GM12801 (cell line): ENCODE results near the gene SRSF1.

Experiments
- TF ChIP-seq, protein P1 (sequence below): IDR thresholded peaks from one replicate; pipeline ENCODE4 v1.5.1; 2011; ENCODE audit warnings: control low read depth; ENCODE audit not compliant: insufficient read length; ENCODE audit errors: extremely low read depth

The SRSF1 gene

DNA sequence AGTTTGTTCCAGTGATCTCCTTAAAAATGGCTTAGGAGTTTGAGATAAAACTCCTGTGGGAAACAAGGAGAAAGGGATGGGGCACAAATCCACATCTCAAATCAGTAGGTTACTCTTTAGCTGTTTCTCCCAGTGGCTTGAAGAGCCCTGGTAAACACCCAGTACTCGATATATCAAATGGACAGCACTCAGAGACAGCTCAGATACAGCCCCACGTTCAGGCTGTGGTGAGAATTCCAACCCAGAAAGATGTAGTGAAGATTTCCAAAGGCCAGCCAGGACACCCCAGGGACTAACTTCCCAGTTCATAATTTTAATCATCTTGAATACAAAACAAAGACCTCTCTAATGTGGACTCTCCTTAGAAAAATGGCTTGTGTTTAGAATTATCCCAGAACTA, 12.6 kb downstream of the SRSF1 start:
- TF ChIP-seq, protein P1, sequence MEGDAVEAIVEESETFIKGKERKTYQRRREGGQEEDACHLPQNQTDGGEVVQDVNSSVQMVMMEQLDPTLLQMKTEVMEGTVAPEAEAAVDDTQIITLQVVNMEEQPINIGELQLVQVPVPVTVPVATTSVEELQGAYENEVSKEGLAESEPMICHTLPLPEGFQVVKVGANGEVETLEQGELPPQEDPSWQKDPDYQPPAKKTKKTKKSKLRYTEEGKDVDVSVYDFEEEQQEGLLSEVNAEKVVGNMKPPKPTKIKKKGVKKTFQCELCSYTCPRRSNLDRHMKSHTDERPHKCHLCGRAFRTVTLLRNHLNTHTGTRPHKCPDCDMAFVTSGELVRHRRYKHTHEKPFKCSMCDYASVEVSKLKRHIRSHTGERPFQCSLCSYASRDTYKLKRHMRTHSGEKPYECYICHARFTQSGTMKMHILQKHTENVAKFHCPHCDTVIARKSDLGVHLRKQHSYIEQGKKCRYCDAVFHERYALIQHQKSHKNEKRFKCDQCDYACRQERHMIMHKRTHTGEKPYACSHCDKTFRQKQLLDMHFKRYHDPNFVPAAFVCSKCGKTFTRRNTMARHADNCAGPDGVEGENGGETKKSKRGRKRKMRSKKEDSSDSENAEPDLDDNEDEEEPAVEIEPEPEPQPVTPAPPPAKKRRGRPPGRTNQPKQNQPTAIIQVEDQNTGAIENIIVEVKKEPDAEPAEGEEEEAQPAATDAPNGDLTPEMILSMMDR: no peak

DNA sequence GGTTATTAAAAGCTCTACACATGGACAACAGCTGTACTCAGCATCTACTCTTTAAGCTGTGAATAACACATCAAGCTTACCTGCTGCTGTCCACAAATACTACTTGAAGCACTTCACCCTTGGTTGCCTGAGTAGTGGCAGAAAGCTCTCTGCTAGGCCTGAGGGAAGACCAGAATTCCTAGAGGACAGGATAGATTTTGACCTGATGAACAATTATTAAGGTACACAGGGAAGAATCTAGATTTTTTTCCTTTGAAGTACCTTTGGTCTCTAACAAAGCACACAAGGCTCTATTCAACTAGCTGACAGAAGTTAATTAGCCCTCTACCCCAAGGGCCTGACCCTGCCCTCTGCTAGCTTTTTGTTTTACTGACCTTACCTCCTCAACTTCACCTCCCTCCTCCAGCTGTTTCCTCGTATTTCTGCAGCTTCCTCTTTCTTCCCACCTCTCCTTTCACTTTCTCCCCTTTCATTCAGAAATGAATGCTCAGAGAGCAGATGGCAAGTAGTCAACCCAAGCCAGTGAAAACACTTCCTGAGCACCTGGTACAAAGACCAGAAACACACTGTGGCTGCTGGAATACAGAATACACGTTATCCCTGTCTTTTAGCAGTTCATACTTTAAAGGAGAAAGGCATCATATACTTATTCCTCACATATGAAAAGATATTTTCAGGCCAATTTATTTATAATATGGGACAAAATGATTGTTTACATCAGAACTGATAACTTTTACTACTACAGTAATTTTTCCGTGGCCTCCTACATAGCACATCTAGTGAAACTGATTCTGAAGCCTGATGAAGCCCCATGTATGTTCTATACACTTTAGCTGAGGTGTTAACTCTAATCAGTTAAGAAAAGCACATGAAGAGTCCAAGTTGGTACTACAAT, 13.3 kb downstream of the SRSF1 start:
- TF ChIP-seq, protein P1: no peak

DNA sequence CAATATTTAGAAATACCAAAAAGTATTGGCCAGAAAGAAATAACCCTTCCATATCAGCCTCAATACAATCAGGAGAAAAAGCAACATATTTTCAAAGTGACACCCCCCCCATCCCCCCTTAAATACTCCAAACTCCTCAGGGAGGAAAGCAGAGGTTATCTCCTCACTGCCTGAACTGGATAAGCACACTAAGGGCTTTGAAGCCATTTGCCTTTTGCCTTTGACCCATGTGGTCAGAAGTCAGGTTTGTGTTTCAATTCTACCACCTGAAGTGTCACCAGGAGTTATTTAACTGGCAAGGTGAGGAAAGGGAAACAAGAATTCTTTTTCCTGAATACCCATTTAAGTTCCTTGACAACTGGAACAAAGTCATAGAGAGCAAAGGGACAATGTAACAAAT, 15.5 kb downstream of the SRSF1 start:
- TF ChIP-seq, protein P1: no peak

DNA sequence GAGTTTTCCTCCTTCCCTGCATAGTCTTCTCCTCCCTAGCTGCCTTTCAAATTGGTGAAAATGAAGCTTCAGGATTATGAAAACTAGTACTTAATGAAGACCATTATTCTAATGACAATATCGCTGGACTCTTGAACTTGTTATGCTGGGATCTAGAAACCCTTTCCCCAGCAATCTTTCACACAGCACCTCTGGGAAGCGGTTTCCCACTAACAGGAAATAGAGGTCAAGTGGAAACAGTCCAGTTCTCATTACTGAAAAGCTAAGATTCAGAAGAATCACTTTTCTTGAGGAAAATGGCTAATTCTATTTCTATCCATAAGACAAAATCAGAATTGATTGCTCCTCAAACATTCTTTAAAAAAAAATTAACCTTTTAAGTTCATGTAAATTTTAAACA, 17.0 kb downstream of the SRSF1 start:
- TF ChIP-seq, protein P1: no peak

DNA sequence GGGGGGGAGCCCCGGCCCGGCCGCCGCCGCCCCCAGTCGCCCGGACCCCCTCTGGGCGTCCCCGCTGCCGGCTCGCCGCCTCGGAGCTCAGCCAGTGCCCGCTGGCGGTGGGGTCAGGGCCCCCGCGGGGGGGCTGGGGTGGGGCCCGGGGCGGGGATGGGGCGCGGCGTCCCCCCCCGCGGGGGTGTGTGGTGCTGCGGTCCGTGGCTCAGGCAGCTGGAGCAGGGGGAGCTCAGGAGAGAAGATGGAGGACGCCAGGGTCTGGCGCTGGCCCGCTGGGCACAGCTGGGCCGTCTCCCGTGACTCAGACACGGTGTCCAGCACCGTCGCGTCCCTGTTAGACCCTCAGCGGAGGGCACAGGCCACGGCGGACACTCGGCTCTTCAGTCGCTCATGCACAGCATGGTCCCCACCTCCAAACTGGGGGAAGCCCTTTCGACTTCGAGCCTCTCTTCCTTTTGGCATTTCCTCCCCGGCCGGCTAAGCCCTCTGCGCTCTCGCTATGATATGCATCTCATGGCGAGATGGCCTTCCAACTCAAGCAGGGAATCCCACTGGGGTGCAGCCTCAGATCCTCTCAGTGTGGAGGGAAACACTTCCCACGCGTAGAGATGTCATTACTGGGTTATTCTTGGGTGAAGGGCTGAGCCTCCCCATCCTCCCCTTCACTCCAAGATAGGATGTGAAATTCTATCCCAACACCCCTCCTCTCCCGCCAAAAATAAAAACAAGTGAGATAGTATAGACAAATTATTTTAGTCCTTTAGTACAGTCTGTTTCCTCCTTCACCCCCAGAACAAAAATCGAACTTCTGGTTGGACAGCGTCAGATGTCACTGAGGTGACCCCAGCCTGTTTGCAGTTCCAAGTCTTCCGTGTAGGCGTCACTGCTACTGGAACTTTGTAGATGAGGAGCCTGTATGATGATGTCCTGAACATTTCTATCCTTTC, 18.5 kb downstream of the SRSF1 start:
- TF ChIP-seq, protein P1: no peak

DNA sequence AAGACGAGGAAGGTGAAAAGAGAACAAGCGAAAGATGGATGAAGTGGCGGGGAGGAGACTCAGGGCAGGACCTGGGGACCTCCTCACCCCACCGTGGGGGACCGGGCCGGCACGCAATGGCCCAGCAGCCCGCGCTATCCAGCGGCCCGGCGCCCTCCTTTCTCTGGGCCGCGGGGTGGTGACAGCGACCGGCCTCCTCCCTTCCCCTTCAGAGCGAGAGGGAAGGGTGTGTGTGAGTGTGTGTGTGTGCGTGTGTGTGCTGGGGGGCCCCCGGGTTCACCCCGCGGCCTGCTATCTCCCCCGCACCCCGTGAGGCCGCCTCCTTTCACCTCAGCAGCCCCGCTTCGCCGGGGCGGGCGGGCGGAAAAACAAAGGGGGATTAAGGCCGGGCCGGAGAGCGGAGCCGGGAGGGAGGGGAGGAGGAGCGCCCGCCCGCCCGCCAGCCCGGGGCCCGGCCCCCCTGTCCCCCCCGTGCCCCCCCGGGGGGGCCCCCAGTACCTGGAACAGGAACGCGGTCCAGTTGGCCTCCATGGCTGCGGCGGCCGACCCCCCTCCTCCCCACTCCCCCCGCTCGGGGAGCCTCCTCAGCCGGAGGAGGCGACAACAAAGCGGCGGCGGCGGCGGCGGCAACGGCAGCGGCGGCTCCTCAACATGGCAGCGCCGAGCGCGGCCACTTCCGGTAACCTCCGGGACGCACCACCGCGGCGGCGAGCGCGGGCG, 19.3 kb downstream of the SRSF1 start, which contains the start of gene VEZF1:
Gene VEZF1, minus strand, starts transcription at position 674 of the 720 bp plus-strand sequence. Its CDS starts 143 bp downstream, at position 531.
- TF ChIP-seq, protein P1: no peak
